ENCODE data around the gene GFY. TPM values are rescaled to one million over a fixed set of nuclear protein-coding genes. Genes with fewer than 3 reads are reported as not detected.

The GFY gene
- polyA plus RNA-seq, 3 donors = not detected

DNA sequence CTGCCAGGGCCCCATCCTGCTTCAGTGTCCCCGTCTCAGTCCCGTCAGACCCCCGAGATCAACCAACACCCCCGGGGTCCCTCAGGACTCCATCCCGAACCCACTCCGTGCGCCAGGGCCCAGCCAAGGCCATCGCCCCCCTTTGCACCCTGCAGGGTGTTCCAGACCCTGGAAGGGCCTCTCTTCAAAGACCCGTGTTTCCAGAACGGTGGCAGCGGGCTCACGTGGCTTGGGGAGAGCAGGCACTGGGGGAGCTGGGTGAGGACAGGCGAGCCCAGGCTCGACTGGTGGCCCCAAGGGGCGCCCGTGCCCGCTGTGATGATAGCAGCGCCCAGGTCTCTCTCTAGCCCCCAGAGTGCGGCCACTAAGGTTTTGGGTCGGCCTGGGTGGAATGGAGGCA is 35.8 kb upstream of the GFY start:
- intact Hi-C loops (cut with micrococcal nuclease) = no loop called here
- no peaks in the 10 kb centered on the region for H4K20me1 ChIP-seq (ENCODE audit: insufficient read depth, low read length)
- H3K4me2 ChIP-seq (replicated peaks; ENCODE audit: extremely low read depth, low read length, poor library complexity, severe bottlenecking) = no peak overlapping the region
- no peaks in the 10 kb centered on the region for H3K9me3 ChIP-seq (replicated peaks in 1 of 2; ENCODE audit: control insufficient read depth in 1 of 2, insufficient read depth in 1 of 2, low read length in 2 of 2)
- peaks cover 0 to 4% (median 0%) of the 10 kb centered on the region in 7 donors for H3K9me3 Mint-ChIP-seq
- H3K27ac ChIP-seq (ENCODE audit: low read depth in 1 of 2, low read length in 2 of 2) = no peak overlapping the region
- no peak for DNase-seq
- H3K36me3 Mint-ChIP-seq = no peaks in the 10 kb centered on the region
- no peaks in the 10 kb centered on the region for H3K36me3 ChIP-seq (replicated peaks in 1 of 2; ENCODE audit: control insufficient read depth in 1 of 2, insufficient read depth in 2 of 2, low read length in 2 of 2)
- no peak overlapping the region for H3K4me3 ChIP-seq (replicated peaks in 1 of 3; ENCODE audit: low read depth in 2 of 3, low read length in 3 of 3)
- WGBS (ENCODE audit: insufficient coverage) = 95% methylated on average over 20 of the region's 20 CpGs
- H3K9ac ChIP-seq (ENCODE audit: insufficient read depth, low read length, poor library complexity, severe bottlenecking) = no peak overlapping the region
- H3K27ac Mint-ChIP-seq = peak overlapping the region in 1 of 7 donors; percentile 44
- H3K27me3 Mint-ChIP-seq (ENCODE audit: low read depth in 3 of 3) = peaks cover 8 to 23% (median 15%) of the 10 kb centered on the region in 3 donors
- TF ChIP-seq, protein P1, sequence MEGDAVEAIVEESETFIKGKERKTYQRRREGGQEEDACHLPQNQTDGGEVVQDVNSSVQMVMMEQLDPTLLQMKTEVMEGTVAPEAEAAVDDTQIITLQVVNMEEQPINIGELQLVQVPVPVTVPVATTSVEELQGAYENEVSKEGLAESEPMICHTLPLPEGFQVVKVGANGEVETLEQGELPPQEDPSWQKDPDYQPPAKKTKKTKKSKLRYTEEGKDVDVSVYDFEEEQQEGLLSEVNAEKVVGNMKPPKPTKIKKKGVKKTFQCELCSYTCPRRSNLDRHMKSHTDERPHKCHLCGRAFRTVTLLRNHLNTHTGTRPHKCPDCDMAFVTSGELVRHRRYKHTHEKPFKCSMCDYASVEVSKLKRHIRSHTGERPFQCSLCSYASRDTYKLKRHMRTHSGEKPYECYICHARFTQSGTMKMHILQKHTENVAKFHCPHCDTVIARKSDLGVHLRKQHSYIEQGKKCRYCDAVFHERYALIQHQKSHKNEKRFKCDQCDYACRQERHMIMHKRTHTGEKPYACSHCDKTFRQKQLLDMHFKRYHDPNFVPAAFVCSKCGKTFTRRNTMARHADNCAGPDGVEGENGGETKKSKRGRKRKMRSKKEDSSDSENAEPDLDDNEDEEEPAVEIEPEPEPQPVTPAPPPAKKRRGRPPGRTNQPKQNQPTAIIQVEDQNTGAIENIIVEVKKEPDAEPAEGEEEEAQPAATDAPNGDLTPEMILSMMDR (IDR thresholded peaks at IDR 0.05) = no peak
- H3K79me2 ChIP-seq (ENCODE audit: insufficient read depth, low read length) = no peaks in the 10 kb centered on the region
- H3K4me3 Mint-ChIP-seq = no peak overlapping the region
- H3K4me1 Mint-ChIP-seq = peaks cover 13% of the 10 kb centered on the region
- no peaks in the 10 kb centered on the region for H3K27me3 ChIP-seq (ENCODE audit: control insufficient read depth in 2 of 2, insufficient read depth in 2 of 2, low read length in 2 of 2)
- peaks cover 3 to 5% of the 10 kb centered on the region in 2 donors for H3K4me1 ChIP-seq (ENCODE audit: control insufficient read depth in 1 of 2, insufficient read depth in 2 of 2, low read length in 2 of 2)
- H2AFZ ChIP-seq (ENCODE audit: insufficient read depth, low read depth, low read length, poor library complexity, severe bottlenecking) = no peak overlapping the region

DNA sequence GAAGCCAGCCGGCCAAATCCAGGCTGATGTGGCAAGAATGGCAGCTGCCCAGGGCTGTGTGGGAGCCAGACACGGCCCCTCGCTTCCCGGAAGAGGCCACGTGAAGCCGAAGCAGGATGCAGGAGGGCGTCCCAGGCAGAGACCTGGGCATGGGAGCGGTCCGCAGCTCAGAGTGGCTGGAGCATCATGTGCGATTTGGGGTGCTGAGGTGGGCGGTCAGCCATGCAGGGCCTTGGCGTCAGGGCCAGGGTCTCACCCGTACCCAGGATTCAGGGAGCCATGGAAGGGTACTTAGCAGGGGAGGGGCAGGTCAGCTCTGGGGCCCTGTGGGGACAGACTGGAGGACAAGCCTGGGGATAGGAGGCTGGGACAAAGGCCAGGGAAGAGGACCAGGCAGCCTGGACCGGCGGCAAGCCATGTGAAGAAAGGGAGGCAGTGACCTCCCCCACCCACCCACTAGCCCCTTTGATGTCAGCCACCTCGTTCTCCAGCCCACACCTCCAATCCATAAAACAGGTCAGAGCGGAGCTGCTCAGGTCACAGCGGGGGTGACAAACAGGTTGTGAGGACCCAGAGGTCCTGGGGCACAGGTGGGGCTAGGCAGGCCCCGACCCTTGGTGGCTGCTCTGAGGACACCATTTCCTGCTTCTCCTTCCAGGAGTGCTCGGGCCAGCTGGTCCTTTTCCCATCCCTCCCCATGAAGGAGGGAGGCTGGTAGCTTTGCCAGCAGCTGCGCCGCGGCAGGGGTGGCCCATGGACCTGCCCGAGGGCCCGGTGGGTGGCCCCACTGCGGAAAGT is 34.9 kb upstream of the GFY start:
- Histone ChIP-seq H3K27me3 (ENCODE audit: control insufficient read depth in 2 of 2, insufficient read depth in 2 of 2, low read length in 2 of 2) (no peaks in the 10 kb centered on the region), H3K79me2 (ENCODE audit: insufficient read depth, low read length) (no peaks in the 10 kb centered on the region), H3K4me3 (replicated peaks in 1 of 3; ENCODE audit: low read depth in 2 of 3, low read length in 3 of 3) (no peak overlapping the region), H3K27ac (ENCODE audit: low read depth in 1 of 2, low read length in 2 of 2) (no peak overlapping the region), H2AFZ (ENCODE audit: insufficient read depth, low read depth, low read length, poor library complexity, severe bottlenecking) (no peak overlapping the region), H3K36me3 (replicated peaks in 1 of 2; ENCODE audit: control insufficient read depth in 1 of 2, insufficient read depth in 2 of 2, low read length in 2 of 2) (no peaks in the 10 kb centered on the region), H3K4me2 (replicated peaks; ENCODE audit: extremely low read depth, low read length, poor library complexity, severe bottlenecking) (no peak overlapping the region), H3K9ac (ENCODE audit: insufficient read depth, low read length, poor library complexity, severe bottlenecking) (no peak overlapping the region), H3K9me3 (replicated peaks in 1 of 2; ENCODE audit: control insufficient read depth in 1 of 2, insufficient read depth in 1 of 2, low read length in 2 of 2) (no peaks in the 10 kb centered on the region), H3K4me1 (ENCODE audit: control insufficient read depth in 1 of 2, insufficient read depth in 2 of 2, low read length in 2 of 2) (peaks cover 3 to 5% of the 10 kb centered on the region in 2 donors), H4K20me1 (ENCODE audit: insufficient read depth, low read length) (no peaks in the 10 kb centered on the region)
- TF ChIP-seq, protein P1 (IDR thresholded peaks at IDR 0.05) = no peak
- H3K4me3 Mint-ChIP-seq = no peak overlapping the region
- no peak for DNase-seq
- 88% methylated on average over 22 of the region's 26 CpGs for WGBS (ENCODE audit: insufficient coverage)
- peaks cover 13% of the 10 kb centered on the region for H3K4me1 Mint-ChIP-seq
- intact Hi-C loops (cut with micrococcal nuclease) = loop anchor here in 1 of 2 donors (5.0 kb wide), 1 partner anchor 52 kb away; the partner anchor contains the start of gene SLC17A7
- H3K27ac Mint-ChIP-seq = no peak overlapping the region
- peaks cover 4 to 18% (median 13%) of the 10 kb centered on the region in 3 donors for H3K27me3 Mint-ChIP-seq (ENCODE audit: low read depth in 3 of 3)
- H3K9me3 Mint-ChIP-seq = peaks cover 0 to 4% (median 0%) of the 10 kb centered on the region in 7 donors
- H3K36me3 Mint-ChIP-seq = no peaks in the 10 kb centered on the region

All from CD14-positive monocyte (primary cell).